Measurements from ENCODE around the gene AQP9.

The AQP9 gene

GRCh38 chr15:58138106-58138505 lies at the start of gene AQP9:
TSS of gene AQP9 (plus strand) at chr15:58138381. CDS start at chr15:58138566, 185 bp downstream.
- DNase-seq (ENCODE audit: low spot score), result no peak
- in situ Hi-C loops (cut with MboI; ENCODE audit: low pct_unique_long_range_greater_than_20kb, low sequenced_read_pairs, unreplicated experiment), result no loop called here
- TF ChIP-seq CTCF (IDR thresholded peaks at IDR 0.05; ENCODE audit: extremely low read depth, insufficient read depth, missing control alignments), result no peak

- no peak for DNase-seq (ENCODE audit: low spot score)
- TF ChIP-seq CTCF (IDR thresholded peaks at IDR 0.05; ENCODE audit: extremely low read depth, insufficient read depth, missing control alignments), result no peak
- in situ Hi-C loops (cut with MboI; ENCODE audit: low pct_unique_long_range_greater_than_20kb, low sequenced_read_pairs, unreplicated experiment), result no loop called here
These were observed 42.8 kb upstream of the AQP9 start for GRCh38 chr15:58095415-58095814.

GRCh38 chr15:58096529-58097084 lies 41.6 kb upstream of the AQP9 start:
- in situ Hi-C loops (cut with MboI; ENCODE audit: low pct_unique_long_range_greater_than_20kb, low sequenced_read_pairs, unreplicated experiment), result no loop called here
- no peak for DNase-seq (ENCODE audit: low spot score)
- no peak for TF ChIP-seq CTCF (IDR thresholded peaks at IDR 0.05; ENCODE audit: extremely low read depth, insufficient read depth, missing control alignments)

GRCh38 chr15:58103482-58103881 lies 34.7 kb upstream of the AQP9 start:
- in situ Hi-C loops (cut with MboI; ENCODE audit: low pct_unique_long_range_greater_than_20kb, low sequenced_read_pairs, unreplicated experiment), result no loop called here
- no peak for DNase-seq (ENCODE audit: low spot score)
- no peak for TF ChIP-seq CTCF (IDR thresholded peaks at IDR 0.05; ENCODE audit: extremely low read depth, insufficient read depth, missing control alignments)

GRCh38 chr15:58108117-58108516 lies 30.1 kb upstream of the AQP9 start:
- no peak for DNase-seq (ENCODE audit: low spot score)
- TF ChIP-seq CTCF (IDR thresholded peaks at IDR 0.05; ENCODE audit: extremely low read depth, insufficient read depth, missing control alignments), result no peak
- in situ Hi-C loops (cut with MboI; ENCODE audit: low pct_unique_long_range_greater_than_20kb, low sequenced_read_pairs, unreplicated experiment), result no loop called here

- in situ Hi-C loops (cut with MboI; ENCODE audit: low pct_unique_long_range_greater_than_20kb, low sequenced_read_pairs, unreplicated experiment), result no loop called here
- no peak for TF ChIP-seq CTCF (IDR thresholded peaks at IDR 0.05; ENCODE audit: extremely low read depth, insufficient read depth, missing control alignments)
- DNase-seq (ENCODE audit: low spot score), result no peak
These were observed 28.8 kb upstream of the AQP9 start for GRCh38 chr15:58109419-58109818.
